NCI-H524 (cell line): ENCODE measurements around the gene IL25.
"Not testable (repeated sequence)": the region's sequence is repeated elsewhere in the genome, so short reads cannot be mapped to it uniquely, and the experiment has no call there.

Source experiments
- DNase-seq, 2 experiments: peaks; one replicate each; lab custom pipeline; 2025; lab: John Stamatoyannopoulos, UW

The IL25 gene

DNA sequence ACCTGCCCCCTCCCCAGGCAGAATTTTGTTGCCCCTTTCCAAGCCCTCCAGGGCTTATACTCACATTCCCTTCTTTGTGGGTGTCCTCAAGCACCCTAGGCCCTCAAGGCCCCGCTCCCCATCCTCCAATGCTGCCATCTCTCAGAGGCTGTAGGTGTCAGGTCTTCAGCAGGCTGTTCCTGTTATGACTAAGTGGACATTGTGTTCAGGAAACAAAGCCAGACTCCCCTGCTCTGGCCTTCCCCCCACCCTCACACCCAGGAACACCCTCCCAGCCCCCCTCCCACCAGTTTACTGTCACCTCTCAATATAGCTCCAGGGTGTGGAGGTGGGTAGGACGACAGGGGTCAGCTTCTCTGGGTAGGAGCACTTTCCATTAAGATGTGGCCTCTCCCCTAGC, 36.9 kb downstream of the IL25 start:
- no peak for DNase-seq

DNA sequence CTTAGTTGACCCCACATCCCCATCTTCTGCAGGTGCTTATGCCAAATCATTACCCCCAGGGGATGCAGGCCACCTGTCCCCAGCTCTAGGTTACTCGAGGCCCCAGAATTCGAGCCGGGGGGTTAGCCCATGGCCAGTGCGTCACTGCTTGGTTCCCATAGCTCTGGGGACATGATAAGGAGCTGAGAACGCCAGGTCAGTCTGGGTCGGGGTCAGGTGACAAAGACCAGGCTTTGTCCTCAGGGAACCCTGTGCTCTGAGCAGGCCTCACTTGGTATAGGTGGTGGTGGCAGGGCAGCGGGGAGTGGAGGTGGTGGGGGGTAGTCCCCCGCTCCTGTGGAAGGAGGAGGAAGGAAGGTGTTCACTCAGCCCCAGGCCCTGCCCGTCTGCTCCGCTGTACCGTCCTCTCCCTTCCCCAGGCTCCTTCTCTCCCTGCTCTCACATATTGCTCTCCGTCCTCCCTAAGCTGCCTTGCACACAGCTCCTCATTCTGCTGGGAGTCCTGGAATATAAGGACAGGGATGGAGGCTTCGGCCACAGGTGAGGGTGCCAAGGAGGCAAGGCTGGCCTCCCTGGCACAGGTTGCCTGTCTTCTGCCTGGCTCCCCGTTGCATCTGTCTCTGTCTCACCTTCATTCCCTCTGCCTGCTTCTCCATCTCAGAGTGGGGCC, 37.5 kb downstream of the IL25 start:
- no peak for DNase-seq

DNA sequence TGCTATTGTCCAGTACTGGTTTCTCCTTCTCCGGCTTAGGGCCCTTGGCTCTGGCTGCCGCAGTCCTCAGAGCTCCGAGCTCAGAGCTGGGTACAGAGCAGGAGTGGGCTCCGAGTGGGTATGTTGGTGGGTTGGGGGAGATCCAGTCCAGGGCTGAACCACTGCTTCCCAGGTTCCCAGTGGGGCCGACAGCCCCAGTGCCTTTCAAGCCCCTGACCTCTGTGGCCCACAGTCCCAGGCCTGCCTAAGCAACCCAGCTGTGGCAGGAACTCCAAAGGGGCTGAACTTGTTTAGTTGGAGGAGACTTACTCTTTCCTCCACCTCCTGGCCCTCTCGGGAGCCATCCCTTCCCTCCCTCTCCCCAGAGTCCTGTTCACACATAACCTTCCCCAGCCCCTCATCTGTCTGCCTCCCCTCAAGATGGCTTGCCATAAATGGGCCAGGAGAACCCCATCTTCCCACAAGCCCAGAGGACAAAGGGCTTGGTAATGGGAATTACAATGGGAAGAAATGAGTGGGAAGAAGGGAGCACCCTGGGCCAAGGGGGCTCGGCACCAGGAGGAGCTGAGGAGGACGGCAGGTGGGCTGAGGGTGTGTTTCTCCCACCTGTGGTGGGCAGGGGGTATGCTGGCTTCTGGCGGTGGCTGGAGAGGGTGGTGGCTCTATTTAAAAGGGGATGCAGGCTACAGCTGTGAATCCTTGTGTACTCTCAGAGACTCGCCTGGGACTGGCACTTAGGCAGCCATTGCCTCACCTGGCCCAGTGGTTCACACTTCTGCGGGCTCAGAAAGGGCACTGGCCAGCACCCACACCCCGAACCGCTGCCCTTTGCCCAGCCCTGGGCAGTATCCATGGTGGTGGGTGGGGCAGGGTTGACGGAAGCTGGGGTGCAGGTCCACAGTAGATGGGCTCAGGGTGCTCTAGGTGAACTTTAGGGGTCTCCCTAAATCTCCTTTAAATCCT, 39.2 kb downstream of the IL25 start:
- no peak for DNase-seq

DNA sequence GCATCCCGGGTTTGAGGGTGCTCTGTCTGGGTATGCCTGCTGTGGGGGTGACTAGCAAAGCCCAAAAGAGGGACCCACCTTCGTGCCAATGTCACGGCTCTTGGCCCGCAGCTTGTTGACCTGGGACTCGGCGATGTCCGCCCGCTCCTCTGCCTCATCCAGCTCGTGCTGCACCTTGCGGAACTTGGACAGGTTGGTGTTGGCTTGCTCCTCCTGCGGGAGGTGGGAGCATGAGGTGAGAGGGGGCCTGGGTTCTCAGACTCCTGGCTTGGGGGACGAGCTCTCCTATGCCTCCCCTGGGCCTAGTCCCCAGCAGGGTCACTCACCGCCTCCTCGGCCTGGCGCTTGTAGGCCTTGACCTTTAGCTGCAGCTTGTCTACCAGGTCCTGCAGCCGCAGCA, 41.1 kb downstream of the IL25 start:
- no peak for DNase-seq

DNA sequence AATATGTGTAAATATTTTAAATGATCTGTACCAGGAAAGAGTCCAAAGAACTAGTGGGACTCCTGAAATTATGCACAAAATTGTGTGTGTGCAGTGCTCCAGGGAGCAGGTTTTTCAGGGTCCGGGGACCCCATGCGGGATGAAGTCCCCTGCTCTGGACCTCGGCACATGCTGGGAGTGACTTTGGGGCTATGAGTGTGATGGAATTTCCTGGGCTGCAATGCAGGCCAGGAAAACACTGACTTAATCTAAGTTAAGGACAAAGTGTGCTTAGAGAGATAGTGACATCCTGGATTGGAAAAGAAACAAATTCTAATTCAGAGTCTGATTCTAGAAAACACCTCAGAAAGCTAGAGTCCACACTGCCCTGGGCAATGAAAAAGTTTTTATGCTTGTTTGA, 41.6 kb downstream of the IL25 start:
- DNase-seq, result no peak

DNA sequence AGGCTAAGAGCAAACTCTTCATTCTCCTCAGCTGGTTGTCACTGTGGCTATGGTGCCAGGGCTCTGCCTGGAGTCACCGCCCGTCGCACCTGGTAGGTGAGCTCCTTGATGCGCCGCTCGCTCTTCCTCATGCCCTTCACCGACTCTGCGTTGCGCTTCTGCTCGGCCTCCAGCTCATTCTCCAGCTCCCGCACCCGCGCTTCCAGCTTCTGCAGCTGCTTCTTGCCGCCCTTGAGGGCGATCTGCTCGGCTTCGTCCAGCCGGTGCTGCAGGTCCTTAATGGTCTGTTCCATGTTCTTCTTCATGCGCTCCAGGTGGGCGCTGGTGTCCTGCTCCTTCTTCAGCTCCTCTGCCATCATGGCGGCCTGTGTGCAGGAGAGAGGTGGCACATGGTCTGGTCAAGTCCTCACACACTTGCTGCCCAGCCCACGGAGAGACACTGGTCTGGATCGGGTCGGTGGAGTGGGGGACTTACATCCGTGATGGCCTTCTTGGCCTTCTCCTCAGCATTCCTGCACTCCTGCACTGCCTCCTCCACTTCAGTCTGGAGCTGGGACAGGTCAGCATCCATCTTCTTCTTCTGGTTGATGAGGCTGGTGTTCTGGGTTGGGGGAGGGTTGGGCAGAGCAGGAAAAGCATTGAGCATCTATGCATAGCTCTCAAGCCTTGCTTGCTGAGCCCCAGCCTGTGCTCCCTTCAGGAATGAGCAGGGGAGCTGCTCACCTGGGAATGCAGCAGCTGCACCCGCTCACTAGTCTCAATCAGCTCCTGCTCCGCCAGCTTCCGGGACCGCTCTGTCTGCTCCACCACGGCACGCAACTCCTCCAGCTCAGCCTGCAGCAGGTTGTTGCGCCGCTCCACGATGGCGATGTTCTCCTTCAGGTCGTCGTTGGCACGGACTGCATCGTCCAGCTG, 42.6 kb downstream of the IL25 start:
- DNase-seq, result no peak

DNA sequence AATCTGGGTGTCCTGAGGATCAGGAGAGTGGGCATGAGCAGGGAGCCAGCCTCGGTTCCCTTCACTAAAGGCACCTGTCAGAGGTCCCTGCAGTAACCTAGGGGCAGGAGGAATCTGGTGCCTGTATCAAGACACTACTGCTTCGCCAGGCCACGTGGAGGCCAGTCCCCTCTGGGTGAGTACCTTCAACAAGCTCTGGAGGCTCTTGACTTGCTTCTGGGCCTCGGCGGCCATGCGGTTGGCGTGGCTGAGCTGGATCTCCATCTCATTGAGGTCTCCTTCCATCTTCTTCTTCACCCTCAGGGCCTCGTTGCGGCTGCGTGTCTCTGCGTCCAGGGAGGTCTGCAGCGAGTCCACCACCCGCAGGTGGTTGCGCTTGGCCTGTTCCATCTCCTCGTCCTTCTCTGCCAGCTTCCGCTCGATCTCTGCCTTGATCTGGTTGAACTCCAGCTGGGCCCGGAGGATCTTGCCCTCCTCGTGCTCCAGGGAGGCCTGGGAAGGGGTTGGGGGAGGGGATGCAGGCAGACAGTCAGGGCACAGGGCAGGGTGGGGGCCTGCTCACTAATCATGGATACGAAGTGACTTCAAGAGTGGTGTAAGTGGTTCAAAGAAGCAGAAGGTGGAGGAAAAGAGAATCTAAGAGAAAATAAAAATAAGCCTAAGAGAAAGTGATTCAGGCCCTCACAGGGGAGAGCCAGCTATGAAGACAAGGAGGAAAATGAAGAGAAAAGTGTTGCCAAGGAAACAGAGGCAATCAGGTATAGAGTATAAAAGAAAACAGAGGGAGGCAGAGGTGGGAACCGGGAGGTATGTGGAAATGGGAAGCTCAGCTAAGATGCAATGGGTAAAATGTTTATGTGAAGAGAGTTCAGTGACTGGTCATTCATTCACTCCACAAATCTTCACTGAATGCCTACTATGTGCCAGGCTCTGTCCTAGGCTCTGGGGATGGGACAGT, 43.5 kb downstream of the IL25 start:
- DNase-seq, result no peak

DNA sequence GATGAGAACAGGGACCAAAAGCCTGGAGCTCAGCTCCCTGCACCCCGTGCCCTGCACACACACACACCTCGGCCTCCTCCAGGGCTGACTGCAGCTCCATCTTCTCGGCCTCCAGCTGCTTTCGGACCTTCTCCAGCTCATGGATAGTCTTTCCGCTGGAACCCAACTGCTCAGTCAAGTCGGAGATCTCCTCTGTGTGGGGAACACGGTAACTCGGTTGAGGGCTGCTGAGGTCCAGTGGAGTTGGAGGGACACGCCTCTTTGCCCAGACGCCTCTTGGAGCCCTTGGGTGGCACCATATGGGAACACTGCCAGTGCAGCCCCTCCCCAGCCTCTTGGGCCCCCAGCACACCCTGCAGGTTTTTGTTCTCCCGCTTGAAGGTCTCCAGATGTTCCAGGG, 44.2 kb downstream of the IL25 start:
- DNase-seq, result no peak

DNA sequence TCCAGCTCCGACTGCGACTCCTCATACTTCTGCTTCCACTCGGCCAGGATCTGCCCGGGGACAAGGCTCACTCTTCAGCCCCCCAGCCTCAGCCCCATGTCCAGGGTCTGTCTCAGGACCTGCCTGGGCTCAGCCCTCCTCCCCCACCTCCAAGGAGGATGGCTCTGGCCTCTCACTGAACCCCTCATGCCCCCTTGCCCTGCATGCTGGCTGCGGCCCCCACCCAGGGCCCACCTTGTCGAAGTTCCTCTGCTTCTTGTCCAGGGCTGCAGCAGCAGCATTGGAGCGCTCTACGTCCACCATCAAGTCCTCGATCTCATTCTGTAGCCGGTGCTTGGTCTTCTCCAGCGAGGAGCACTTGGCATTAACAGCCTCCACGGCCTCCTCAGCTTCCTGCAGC, 44.7 kb downstream of the IL25 start:
- DNase-seq, result not testable (repeated sequence)

DNA sequence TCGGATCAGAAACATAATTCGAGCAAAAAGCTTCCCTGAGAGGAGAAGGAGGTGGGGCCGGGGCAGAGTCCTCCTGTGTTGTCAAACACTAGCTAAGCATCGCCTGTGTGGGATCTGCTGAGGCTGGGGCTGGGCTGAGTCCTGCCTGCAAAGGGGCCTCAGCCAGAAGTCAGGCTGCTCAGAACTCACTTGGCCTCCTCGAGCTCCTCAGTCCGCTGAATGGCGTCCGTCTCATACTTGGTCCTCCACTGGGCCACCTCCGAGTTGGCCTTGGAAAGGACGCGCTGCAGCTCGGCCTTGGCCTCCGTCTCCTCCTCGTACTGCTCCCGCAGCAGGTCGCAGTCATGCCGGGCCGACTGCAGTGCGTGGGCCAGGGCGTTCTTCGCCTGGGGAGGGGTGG, 45.4 kb downstream of the IL25 start:
- DNase-seq, result no peak

DNA sequence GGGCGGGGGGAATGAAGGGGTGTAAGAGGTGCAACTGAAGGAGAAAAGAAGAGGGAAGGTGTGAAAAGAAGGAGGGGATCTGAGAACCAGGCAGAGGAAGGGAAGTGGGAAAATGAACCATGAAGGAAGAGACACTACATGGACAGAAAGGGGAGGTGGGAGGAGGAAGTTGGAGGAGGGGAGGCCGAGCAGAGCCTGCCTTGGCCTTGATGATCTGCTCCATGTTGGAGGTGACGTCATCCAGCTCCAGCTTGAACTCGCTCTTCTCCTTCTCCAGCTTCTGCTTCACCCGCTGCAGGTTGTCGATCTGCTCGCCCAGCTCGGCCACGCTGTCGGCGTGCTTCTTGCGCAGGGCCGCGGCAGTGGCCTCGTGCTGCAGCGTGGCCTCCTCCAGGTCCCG, 47.0 kb downstream of the IL25 start:
- DNase-seq, result not testable (repeated sequence)

DNA sequence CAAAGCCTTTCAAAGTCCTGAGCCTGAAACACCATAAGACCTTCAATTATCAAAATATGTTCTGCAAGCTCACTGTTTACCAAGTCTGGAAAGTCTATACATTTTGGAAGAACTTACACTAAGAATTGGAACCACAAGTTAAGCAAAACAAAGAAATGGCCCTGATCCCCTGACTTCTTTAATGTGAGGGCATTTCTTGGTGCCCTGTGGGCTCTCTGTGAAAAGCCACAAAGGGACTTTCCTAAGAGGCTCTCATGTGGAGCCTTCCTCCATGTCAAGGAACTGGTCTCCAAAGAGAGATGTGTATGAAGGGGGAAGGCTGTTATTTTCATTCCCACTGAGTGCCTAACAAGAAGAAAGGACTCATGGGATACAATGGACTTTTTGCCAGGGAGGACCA, 49.0 kb downstream of the IL25 start:
- no peak for DNase-seq

DNA sequence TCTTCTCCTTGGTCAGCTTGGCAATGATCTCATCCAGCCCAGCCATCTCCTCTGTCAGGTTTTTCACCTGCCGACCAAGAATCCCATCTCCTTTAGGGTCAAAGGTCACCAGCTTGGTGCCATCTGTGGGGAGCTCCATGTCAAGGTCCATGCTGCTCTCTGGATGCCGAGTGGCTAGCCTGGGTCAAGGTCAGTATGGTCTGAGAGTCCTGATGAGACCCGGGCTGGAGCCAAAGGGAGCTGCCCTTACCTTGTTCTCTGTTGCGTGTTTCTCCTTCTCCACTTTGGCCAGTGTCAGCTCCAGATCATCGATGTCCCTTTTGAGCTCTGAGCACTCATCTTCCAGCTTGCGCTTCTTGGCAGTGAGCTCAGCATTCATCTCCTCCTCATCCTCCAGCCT, 51.0 kb downstream of the IL25 start:
- DNase-seq, result no peak

DNA sequence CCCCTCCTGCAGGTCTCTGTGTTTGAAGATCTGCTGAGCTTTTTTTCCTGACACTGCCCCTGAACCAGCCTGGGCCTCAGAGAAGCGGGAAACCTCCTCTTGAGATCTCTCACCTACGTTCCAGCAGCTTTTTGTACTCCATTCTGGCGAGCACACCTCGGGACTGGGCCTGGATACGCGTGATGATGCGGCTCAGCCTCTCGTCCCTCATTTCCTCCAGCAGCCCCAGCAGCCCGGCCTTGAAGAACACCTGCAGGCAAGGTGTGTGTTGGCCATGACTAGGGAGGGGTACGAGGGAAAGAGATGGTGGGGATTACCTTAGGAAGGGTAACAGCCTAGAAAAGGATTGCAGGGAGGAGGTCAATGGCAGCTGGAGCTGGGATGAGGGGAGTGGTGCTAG, 52.6 kb downstream of the IL25 start:
- DNase-seq, result no peak

DNA sequence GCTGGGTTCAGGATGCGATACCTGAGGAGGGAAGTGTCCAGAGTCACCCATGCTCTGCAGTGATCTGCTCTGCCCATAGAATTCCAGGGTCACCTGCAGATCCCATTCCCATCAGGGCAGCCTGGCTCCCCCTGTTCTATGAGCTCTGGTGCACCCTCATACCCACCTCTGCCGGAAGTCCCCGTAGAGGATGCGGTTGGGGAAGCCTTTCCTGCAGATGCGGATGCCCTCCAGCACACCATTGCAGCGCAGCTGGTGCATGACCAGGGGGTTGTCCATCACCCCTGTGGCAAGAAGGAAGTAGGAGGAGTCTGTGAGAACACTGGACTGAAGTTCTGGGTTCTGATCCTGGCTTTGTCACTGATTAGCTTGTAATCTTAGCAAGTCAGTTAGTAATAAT, 53.2 kb downstream of the IL25 start:
- not testable (repeated sequence) for DNase-seq
